Measurements from ENCODE around the gene LALBA. TPM values are rescaled to one million over a fixed set of nuclear protein-coding genes. Genes with fewer than 3 reads are reported as not detected.

Gene LALBA
- total and polyA plus RNA-seq, 2 of the 13 experiments (the other 11 are each of a cell fraction or from before 2014, with no cell fraction given), result not detected

DNA sequence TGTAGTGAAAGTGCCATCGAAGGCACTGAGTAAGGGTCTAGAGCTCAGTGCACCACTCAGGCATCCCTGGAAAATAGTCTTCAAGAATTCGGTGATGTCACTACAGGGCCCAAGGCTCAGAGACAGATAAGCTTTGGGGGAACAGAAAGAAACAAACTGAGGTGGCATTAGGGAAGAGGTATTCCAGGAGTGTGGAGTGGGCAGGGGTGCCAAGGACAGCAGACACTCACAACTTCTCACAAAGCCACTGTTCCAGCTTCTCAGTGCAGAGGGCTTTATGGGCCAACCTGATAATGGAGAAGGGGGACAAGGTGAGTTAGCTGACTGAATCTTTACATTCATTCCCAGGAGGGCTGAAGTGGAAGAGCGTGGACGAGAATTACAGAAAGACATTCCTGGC lies 2.1 kb downstream of the LALBA start:
- Histone ChIP-seq H3K9me3 (ENCODE audit: low read length) (no peaks in the 10 kb centered on the region), H3K27me3 (ENCODE audit: control insufficient read depth in 1 of 2, insufficient read depth in 2 of 2, low read length in 2 of 2) (peaks cover 2 to 18% of the 10 kb centered on the region in 2 experiments; a peak in 2 of 5 replicates), H3K27ac (ENCODE audit: extremely low read length, insufficient read depth, low read length) (no peak overlapping the region), H3K4me2 (ENCODE audit: low read depth, low read length) (no peak overlapping the region), H3K4me1 (ENCODE audit: insufficient read depth, low read length) (no peaks in the 10 kb centered on the region), H2AFZ (ENCODE audit: low read length) (no peak overlapping the region), H4K20me1 (ENCODE audit: insufficient read depth, low read length) (no peaks in the 10 kb centered on the region), H3K79me2 (ENCODE audit: insufficient read depth, low read length) (no peaks in the 10 kb centered on the region), H3K4me3 (replicated peaks in 1 of 3; ENCODE audit: insufficient read depth in 1 of 3, low read depth in 2 of 3, low read length in 3 of 3) (no peak overlapping the region), H3K9ac (ENCODE audit: insufficient read depth, low read depth, low read length) (no peak overlapping the region), H3K36me3 (replicated peaks in 1 of 2; ENCODE audit: control insufficient read depth in 1 of 2, insufficient read depth in 2 of 2, low read length in 2 of 2) (no peaks in the 10 kb centered on the region)
- POLR2A ChIA-PET, result no interaction called here
- DNase-seq (ENCODE audit: low spot score) (no peak), ATAC-seq (no peak), FAIRE-seq (no peak)
- TF ChIP-seq NFYB (CRISPR knock-in tag; IDR thresholded peaks at IDR 0.05) (no peak), ZMYM3 (CRISPR knock-in tag; IDR thresholded peaks at IDR 0.05) (no peak), ZFP62 (CRISPR knock-in tag; IDR thresholded peaks at IDR 0.05) (no peak), NFRKB (IDR thresholded peaks at IDR 0.05) (no peak), FLYWCH1 (CRISPR knock-in tag; IDR thresholded peaks at IDR 0.05) (no peak), GFI1 (CRISPR knock-in tag; IDR thresholded peaks at IDR 0.05; ENCODE audit: borderline replicate concordance) (no peak)
- no TSS peak for BruUV-seq (replicated peaks)
- in situ Hi-C loops (cut with HindIII; ENCODE audit: extremely low pct_ligation_motif_present, low pct_unique_long_range_greater_than_20kb) (no loop called here), intact Hi-C loops (cut with micrococcal nuclease; ENCODE audit: unreplicated experiment) (no loop called here)
- CTCF ChIA-PET (ENCODE audit: low intra/inter-chr PET ratio, low total read pairs), result no interaction called here
- 1% methylated on average over 4 of the region's 4 CpGs for WGBS (ENCODE audit: low lambda C conversion rate)

DNA sequence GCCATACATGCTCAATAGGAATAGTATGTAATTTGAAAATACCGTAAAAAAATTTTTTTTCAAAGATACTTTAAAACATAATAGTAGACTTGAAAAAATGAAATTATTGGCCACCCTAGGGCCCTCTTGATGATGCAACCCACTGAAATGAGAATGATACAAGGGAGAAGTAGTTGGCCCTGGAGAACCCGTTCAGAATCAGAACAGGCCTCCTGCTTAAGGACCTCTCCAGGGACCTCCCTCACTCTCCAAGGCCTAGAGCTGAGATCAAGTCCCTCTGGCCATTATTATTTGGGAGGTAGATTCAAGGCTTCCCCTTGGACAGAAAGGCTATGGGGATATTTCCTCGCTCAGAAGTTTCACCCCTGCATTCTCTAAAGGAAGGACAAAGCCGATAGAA lies 11.9 kb downstream of the LALBA start:
- Histone ChIP-seq H4K20me1 (ENCODE audit: insufficient read depth, low read length) (no peaks in the 10 kb centered on the region), H3K4me2 (ENCODE audit: low read depth, low read length) (no peak overlapping the region), H3K9ac (ENCODE audit: insufficient read depth, low read depth, low read length) (no peak overlapping the region), H3K4me1 (ENCODE audit: insufficient read depth, low read length) (no peaks in the 10 kb centered on the region), H3K36me3 (replicated peaks in 1 of 2; ENCODE audit: control insufficient read depth in 1 of 2, insufficient read depth in 2 of 2, low read length in 2 of 2) (no peaks in the 10 kb centered on the region), H3K79me2 (ENCODE audit: insufficient read depth, low read length) (no peaks in the 10 kb centered on the region), H3K27me3 (ENCODE audit: control insufficient read depth in 1 of 2, insufficient read depth in 2 of 2, low read length in 2 of 2) (peaks cover 0 to 22% of the 10 kb centered on the region in 2 experiments; a peak in 3 of 5 replicates), H3K27ac (ENCODE audit: extremely low read length, insufficient read depth, low read length) (no peak overlapping the region), H3K4me3 (replicated peaks in 1 of 3; ENCODE audit: insufficient read depth in 1 of 3, low read depth in 2 of 3, low read length in 3 of 3) (no peak overlapping the region), H2AFZ (ENCODE audit: low read length) (no peak overlapping the region), H3K9me3 (ENCODE audit: low read length) (no peaks in the 10 kb centered on the region)
- FAIRE-seq, result no peak
- CTCF ChIA-PET (ENCODE audit: low intra/inter-chr PET ratio, low total read pairs), result no interaction called here
- no peak for ATAC-seq
- intact Hi-C loops (cut with micrococcal nuclease; ENCODE audit: unreplicated experiment) (no loop called here), in situ Hi-C loops (cut with HindIII; ENCODE audit: extremely low pct_ligation_motif_present, low pct_unique_long_range_greater_than_20kb) (no loop called here)
- WGBS (ENCODE audit: low lambda C conversion rate), result 12% methylated on average over 4 of the region's 4 CpGs
- no peak for DNase-seq (ENCODE audit: low spot score)
- POLR2A ChIA-PET, result no interaction called here
- BruUV-seq (replicated peaks), result no TSS peak
- TF ChIP-seq MTF1 (CRISPR knock-in tag; IDR thresholded peaks at IDR 0.05) (no peak), ZFP41 (CRISPR knock-in tag; IDR thresholded peaks at IDR 0.05; ENCODE audit: borderline replicate concordance) (no peak), ZNF660 (CRISPR knock-in tag; IDR thresholded peaks at IDR 0.05; ENCODE audit: borderline replicate concordance, low read depth) (no peak), ZNF343 (CRISPR knock-in tag; IDR thresholded peaks at IDR 0.05) (no peak)
- TF ChIP-seq, protein P1, sequence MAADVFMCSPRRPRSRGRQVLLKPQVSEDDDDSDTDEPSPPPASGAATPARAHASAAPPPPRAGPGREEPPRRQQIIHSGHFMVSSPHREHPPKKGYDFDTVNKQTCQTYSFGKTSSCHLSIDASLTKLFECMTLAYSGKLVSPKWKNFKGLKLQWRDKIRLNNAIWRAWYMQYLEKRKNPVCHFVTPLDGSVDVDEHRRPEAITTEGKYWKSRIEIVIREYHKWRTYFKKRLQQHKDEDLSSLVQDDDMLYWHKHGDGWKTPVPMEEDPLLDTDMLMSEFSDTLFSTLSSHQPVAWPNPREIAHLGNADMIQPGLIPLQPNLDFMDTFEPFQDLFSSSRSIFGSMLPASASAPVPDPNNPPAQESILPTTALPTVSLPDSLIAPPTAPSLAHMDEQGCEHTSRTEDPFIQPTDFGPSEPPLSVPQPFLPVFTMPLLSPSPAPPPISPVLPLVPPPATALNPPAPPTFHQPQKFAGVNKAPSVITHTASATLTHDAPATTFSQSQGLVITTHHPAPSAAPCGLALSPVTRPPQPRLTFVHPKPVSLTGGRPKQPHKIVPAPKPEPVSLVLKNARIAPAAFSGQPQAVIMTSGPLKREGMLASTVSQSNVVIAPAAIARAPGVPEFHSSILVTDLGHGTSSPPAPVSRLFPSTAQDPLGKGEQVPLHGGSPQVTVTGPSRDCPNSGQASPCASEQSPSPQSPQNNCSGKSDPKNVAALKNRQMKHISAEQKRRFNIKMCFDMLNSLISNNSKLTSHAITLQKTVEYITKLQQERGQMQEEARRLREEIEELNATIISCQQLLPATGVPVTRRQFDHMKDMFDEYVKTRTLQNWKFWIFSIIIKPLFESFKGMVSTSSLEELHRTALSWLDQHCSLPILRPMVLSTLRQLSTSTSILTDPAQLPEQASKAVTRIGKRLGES (CRISPR knock-in tag; IDR thresholded peaks at IDR 0.05; ENCODE audit: borderline replicate concordance), result no peak

Measured in HepG2 (cell line).